ENCODE measurements around the gene SDK2.

GRCh38 chr17:73609758-73610157 is 34.5 kb downstream of the SDK2 start:
- TF ChIP-seq, protein P1, sequence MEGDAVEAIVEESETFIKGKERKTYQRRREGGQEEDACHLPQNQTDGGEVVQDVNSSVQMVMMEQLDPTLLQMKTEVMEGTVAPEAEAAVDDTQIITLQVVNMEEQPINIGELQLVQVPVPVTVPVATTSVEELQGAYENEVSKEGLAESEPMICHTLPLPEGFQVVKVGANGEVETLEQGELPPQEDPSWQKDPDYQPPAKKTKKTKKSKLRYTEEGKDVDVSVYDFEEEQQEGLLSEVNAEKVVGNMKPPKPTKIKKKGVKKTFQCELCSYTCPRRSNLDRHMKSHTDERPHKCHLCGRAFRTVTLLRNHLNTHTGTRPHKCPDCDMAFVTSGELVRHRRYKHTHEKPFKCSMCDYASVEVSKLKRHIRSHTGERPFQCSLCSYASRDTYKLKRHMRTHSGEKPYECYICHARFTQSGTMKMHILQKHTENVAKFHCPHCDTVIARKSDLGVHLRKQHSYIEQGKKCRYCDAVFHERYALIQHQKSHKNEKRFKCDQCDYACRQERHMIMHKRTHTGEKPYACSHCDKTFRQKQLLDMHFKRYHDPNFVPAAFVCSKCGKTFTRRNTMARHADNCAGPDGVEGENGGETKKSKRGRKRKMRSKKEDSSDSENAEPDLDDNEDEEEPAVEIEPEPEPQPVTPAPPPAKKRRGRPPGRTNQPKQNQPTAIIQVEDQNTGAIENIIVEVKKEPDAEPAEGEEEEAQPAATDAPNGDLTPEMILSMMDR (IDR thresholded peaks at IDR 0.05) = no peak
- TF ChIP-seq EP300 (IDR thresholded peaks at IDR 0.05) = no peak
- TF ChIP-seq POLR2A (IDR thresholded peaks at IDR 0.05) = no peak
